ENCODE measurements around the gene TUBGCP4. TPM values are rescaled to one million over a fixed set of nuclear protein-coding genes. Genes with fewer than 3 reads are reported as not detected.

TUBGCP4 gene
- total and polyA plus RNA-seq, 10 of the 15 experiments (the other 5 are each of a cell fraction or from before 2014, with no cell fraction given): 6.3 to 39.1 (median 24.8) TPM

DNA sequence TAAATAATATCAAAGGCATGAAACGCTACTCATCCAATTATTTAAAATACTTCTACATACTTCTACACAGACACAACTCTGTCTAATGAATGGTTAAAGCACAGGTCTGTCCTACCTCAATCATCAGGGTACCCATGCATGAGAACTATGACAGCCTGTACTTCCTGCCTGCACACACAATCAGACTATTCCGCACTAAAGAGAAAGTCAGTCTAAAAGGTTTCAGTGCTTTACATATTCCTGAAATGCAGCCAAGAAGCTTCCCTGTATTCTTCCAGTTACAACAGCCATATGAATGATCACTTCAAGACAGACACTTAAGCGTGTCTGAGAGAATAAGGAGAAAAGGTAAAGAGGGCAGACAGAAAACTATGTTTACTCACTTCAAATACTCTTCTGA, 58.8 kb downstream of the TUBGCP4 start:
- ChIA-PET RAD21 (ENCODE audit: unreplicated experiment) (no interaction called here), SMC1A (ENCODE audit: uncharacterized antibody, unreplicated experiment) (no interaction called here), POLR2A (interaction anchor here (0.6 kb wide), 1 partner anchor 284 kb away, joined by 5 read pairs; no protein-coding TSS in a partner anchor), CTCF (no interaction called here)
- Histone ChIP-seq H3K9ac (ENCODE audit: control insufficient read depth, insufficient read depth, low read length) (no peak overlapping the region), H3K4me1 (ENCODE audit: control insufficient read depth, insufficient read depth, low read length) (no peaks in the 10 kb centered on the region), H4K20me1 (ENCODE audit: control insufficient read depth, insufficient read depth) (no peaks in the 10 kb centered on the region), H3K27me3 (replicated peaks in 1 of 2; ENCODE audit: control insufficient read depth in 2 of 2, insufficient read depth in 2 of 2, low read length in 1 of 2) (no peaks in the 10 kb centered on the region), H2AFZ (ENCODE audit: control insufficient read depth, low read depth, low read length) (no peak overlapping the region), H3K36me3 (ENCODE audit: control insufficient read depth in 2 of 2, insufficient read depth in 2 of 2, low read length in 1 of 2) (peaks cover 0 to 19% of the 10 kb centered on the region in 2 experiments), H3K79me2 (ENCODE audit: control insufficient read depth, insufficient read depth, low read length) (no peaks in the 10 kb centered on the region), H3K4me2 (ENCODE audit: control insufficient read depth, insufficient read depth) (no peak overlapping the region), H3K9me3 (replicated peaks; ENCODE audit: control insufficient read depth, insufficient read depth, low read length) (no peaks in the 10 kb centered on the region), H3K27ac (ENCODE audit: control insufficient read depth, insufficient read depth) (no peak overlapping the region), H3K4me3 (no peak overlapping the region)
- intact Hi-C loops (cut with micrococcal nuclease; ENCODE audit: unreplicated experiment): no loop called here
- no TSS peak for BruUV-seq (replicated peaks)
- TF ChIP-seq ZBED1 (IDR thresholded peaks at IDR 0.05; ENCODE audit: borderline replicate concordance): no peak
- no peak for TF ChIP-seq GATAD2B (conservative IDR thresholded peaks at IDR 0.05; ENCODE audit: low read depth)
- TF ChIP-seq, protein P1, sequence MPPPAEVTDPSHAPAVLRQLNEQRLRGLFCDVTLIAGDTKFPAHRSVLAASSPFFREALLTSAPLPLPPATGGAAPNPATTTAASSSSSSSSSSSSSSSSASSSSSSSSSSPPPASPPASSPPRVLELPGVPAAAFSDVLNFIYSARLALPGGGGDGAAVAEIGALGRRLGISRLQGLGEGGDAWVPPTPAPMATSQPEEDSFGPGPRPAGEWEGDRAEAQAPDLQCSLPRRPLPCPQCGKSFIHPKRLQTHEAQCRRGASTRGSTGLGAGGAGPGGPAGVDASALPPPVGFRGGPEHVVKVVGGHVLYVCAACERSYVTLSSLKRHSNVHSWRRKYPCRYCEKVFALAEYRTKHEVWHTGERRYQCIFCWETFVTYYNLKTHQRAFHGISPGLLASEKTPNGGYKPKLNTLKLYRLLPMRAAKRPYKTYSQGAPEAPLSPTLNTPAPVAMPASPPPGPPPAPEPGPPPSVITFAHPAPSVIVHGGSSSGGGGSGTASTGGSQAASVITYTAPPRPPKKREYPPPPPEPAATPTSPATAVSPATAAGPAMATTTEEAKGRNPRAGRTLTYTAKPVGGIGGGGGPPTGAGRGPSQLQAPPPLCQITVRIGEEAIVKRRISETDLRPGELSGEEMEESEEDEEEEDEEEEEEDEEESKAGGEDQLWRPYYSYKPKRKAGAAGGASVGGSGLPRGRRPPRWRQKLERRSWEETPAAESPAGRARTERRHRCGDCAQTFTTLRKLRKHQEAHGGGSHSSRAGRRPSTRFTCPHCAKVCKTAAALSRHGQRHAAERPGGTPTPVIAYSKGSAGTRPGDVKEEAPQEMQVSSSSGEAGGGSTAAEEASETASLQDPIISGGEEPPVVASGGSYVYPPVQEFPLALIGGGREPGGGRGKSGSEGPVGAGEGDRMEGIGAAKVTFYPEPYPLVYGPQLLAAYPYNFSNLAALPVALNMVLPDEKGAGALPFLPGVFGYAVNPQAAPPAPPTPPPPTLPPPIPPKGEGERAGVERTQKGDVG (CRISPR knock-in tag; IDR thresholded peaks at IDR 0.05): no peak
- TF ChIP-seq, protein P2, sequence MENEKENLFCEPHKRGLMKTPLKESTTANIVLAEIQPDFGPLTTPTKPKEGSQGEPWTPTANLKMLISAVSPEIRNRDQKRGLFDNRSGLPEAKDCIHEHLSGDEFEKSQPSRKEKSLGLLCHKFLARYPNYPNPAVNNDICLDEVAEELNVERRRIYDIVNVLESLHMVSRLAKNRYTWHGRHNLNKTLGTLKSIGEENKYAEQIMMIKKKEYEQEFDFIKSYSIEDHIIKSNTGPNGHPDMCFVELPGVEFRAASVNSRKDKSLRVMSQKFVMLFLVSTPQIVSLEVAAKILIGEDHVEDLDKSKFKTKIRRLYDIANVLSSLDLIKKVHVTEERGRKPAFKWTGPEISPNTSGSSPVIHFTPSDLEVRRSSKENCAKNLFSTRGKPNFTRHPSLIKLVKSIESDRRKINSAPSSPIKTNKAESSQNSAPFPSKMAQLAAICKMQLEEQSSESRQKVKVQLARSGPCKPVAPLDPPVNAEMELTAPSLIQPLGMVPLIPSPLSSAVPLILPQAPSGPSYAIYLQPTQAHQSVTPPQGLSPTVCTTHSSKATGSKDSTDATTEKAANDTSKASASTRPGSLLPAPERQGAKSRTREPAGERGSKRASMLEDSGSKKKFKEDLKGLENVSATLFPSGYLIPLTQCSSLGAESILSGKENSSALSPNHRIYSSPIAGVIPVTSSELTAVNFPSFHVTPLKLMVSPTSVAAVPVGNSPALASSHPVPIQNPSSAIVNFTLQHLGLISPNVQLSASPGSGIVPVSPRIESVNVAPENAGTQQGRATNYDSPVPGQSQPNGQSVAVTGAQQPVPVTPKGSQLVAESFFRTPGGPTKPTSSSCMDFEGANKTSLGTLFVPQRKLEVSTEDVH (IDR thresholded peaks at IDR 0.05; ENCODE audit: low read depth, partially characterized antibody): no peak
- no peak for TF ChIP-seq CEBPB (IDR thresholded peaks at IDR 0.05; ENCODE audit: borderline replicate concordance in 1 of 2, low read depth in 2 of 2, low read length in 2 of 2)
- TF ChIP-seq, protein P3, sequence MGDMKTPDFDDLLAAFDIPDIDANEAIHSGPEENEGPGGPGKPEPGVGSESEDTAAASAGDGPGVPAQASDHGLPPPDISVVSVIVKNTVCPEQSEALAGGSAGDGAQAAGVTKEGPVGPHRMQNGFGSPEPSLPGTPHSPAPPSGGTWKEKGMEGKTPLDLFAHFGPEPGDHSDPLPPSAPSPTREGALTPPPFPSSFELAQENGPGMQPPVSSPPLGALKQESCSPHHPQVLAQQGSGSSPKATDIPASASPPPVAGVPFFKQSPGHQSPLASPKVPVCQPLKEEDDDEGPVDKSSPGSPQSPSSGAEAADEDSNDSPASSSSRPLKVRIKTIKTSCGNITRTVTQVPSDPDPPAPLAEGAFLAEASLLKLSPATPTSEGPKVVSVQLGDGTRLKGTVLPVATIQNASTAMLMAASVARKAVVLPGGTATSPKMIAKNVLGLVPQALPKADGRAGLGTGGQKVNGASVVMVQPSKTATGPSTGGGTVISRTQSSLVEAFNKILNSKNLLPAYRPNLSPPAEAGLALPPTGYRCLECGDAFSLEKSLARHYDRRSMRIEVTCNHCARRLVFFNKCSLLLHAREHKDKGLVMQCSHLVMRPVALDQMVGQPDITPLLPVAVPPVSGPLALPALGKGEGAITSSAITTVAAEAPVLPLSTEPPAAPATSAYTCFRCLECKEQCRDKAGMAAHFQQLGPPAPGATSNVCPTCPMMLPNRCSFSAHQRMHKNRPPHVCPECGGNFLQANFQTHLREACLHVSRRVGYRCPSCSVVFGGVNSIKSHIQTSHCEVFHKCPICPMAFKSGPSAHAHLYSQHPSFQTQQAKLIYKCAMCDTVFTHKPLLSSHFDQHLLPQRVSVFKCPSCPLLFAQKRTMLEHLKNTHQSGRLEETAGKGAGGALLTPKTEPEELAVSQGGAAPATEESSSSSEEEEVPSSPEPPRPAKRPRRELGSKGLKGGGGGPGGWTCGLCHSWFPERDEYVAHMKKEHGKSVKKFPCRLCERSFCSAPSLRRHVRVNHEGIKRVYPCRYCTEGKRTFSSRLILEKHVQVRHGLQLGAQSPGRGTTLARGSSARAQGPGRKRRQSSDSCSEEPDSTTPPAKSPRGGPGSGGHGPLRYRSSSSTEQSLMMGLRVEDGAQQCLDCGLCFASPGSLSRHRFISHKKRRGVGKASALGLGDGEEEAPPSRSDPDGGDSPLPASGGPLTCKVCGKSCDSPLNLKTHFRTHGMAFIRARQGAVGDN (IDR thresholded peaks at IDR 0.05): no peak
- no peak for TF ChIP-seq CREM (IDR thresholded peaks at IDR 0.05; ENCODE audit: low read depth)
- TF ChIP-seq, protein P4, sequence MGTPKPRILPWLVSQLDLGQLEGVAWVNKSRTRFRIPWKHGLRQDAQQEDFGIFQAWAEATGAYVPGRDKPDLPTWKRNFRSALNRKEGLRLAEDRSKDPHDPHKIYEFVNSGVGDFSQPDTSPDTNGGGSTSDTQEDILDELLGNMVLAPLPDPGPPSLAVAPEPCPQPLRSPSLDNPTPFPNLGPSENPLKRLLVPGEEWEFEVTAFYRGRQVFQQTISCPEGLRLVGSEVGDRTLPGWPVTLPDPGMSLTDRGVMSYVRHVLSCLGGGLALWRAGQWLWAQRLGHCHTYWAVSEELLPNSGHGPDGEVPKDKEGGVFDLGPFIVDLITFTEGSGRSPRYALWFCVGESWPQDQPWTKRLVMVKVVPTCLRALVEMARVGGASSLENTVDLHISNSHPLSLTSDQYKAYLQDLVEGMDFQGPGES (IDR thresholded peaks at IDR 0.05): no peak
- TF ChIP-seq CREB1 (IDR thresholded peaks at IDR 0.05; ENCODE audit: low read depth): no peak
- TF ChIP-seq STAT1 (conservative IDR thresholded peaks at IDR 0.05): no peak
- in situ Hi-C loops (cut with MboI): no loop called here
- 44% methylated on average over 3 of the region's 3 CpGs for WGBS (ENCODE audit: insufficient coverage, insufficient replicate concordance, low lambda C conversion rate, missing lambda C conversion rate)
- ATAC-seq (0 out of 3 replicates have a peak, but pooled peaks have one; percentile 36), DNase-seq (ENCODE audit: low read depth, low spot score) (no peak), FAIRE-seq (peak; percentile 59)

All from GM12878 (cell line).